SK-N-SH (cell line): ENCODE results near the gene PLA2G4C. TPM values are rescaled to one million over a fixed set of nuclear protein-coding genes. Genes with fewer than 3 reads are reported as not detected.

Experiments
- CTCF ChIA-PET: fragments of 300-600, 350-600 bp; formaldehyde crosslinking; extraction: SDS; loops from one replicate; lab custom pipeline; 2021; lab: Yijun Ruan, JAX
- POLR2A ChIA-PET: fragments of 350-600 bp; sonication (Branson Sonifier 250); formaldehyde crosslinking; extraction: SDS; loops from one replicate; lab custom pipeline; 2020; ENCODE audit warnings: antibody characterized with exemption, inconsistent platforms; lab: Yijun Ruan, JAX
- DNase-seq: peaks from one replicate; pipeline ENCODE4 v3.0.0; 2012
- H2AFZ ChIP-seq: fragments of 200-600 bp; sonication (generic); 2 replicates; pipeline ENCODE4 v1.8.1; 2016; ENCODE audit warnings: antibody characterized with exemption, mild to moderate bottlenecking, low read depth
- H3F3A ChIP-seq: fragments of 200-600 bp; sonication (generic); replicated peaks from 2 replicates; pipeline ENCODE3; 2016; ENCODE audit warnings: antibody characterized with exemption, mild to moderate bottlenecking; ENCODE audit not compliant: insufficient read depth
- H3K27ac ChIP-seq, 2 experiments: fragments of 200-500 bp in 1 of 2; fragments of 200-600 bp in 1 of 2; sonication (Bioruptor generic) in 1 of 2; sonication (generic), shearing (Covaris generic) in 1 of 2; 2 replicates each; pipeline versions ENCODE4 v1.5.1 to v1.6.1; 2014 to 2016; ENCODE audit warnings: low read depth in 2 of 2, inconsistent platforms in 1 of 2, low read length in 1 of 2, mild to moderate bottlenecking in 1 of 2, mixed read lengths in 1 of 2
- H3K27me3 ChIP-seq: fragments of 200-600 bp; sonication (generic), shearing (Covaris generic); 2 replicates; pipeline ENCODE4 v1.6.1; 2016; ENCODE audit warnings: mixed run types; ENCODE audit not compliant: insufficient read depth
- H3K36me3 ChIP-seq, 2 experiments: fragments of 200-500 bp in 1 of 2; fragments of 200-600 bp in 1 of 2; sonication (Bioruptor generic) in 1 of 2; sonication (generic) in 1 of 2; replicated peaks in 1 of 2; 2 replicates each; pipeline versions ENCODE3 to v1.5.1; 2014 to 2016; ENCODE audit warnings: low read length in 1 of 2, mild to moderate bottlenecking in 1 of 2; ENCODE audit not compliant: insufficient read depth in 2 of 2, control insufficient read depth in 1 of 2
- H3K4me1 ChIP-seq, 2 experiments: fragments of 200-500 bp in 1 of 2; fragments of 200-600 bp in 1 of 2; sonication (Bioruptor generic) in 1 of 2; sonication (generic), shearing (Covaris generic) in 1 of 2; 2 replicates each; pipeline versions ENCODE4 v1.5.1 to v1.6.1; 2014 to 2016; ENCODE audit warnings: low read depth in 1 of 2, low read length in 1 of 2, mixed run types in 1 of 2; ENCODE audit not compliant: insufficient read depth in 2 of 2, control insufficient read depth in 1 of 2
- H3K4me2 ChIP-seq: fragments of 200-600 bp; sonication (generic), shearing (Covaris generic); 2 replicates; pipeline ENCODE4 v1.6.1; 2017; ENCODE audit warnings: mixed run types
- H3K4me3 ChIP-seq, 2 experiments: fragments of 200-500 bp in 1 of 2; fragments of 200-600 bp in 1 of 2; sonication (Bioruptor generic) in 1 of 2; sonication (generic), shearing (Covaris generic) in 1 of 2; 2 replicates each; pipeline versions ENCODE4 v1.5.1 to v1.8.1; 2014 to 2016; ENCODE audit warnings: low read depth in 2 of 2, inconsistent platforms in 1 of 2, low read length in 1 of 2, mild to moderate bottlenecking in 1 of 2, mixed read lengths in 1 of 2, moderate library complexity in 1 of 2
- H3K79me2 ChIP-seq: fragments of 200-600 bp; sonication (generic); 2 replicates; pipeline ENCODE4 v1.8.1; 2017; ENCODE audit warnings: mild to moderate bottlenecking; ENCODE audit not compliant: insufficient read depth
- H3K9ac ChIP-seq: fragments of 200-600 bp; sonication (generic); 2 replicates; pipeline ENCODE4 v1.6.1; 2017; ENCODE audit warnings: mixed run types
- H3K9me2 ChIP-seq: fragments of 200-600 bp; sonication (generic); 2 replicates; pipeline ENCODE4 v1.6.1; 2017; ENCODE audit warnings: mixed run types
- H3K9me3 ChIP-seq: fragments of 200-600 bp; sonication (generic); 2 replicates; pipeline ENCODE4 v1.6.1; 2017; ENCODE audit warnings: mixed run types, mild to moderate bottlenecking, moderate library complexity
- H4K20me1 ChIP-seq: fragments of 200-600 bp; sonication (generic); 2 replicates; pipeline ENCODE4 v1.6.1; 2017; ENCODE audit warnings: mild to moderate bottlenecking, mixed run types; ENCODE audit not compliant: insufficient read depth
- CHD2 ChIP-seq: fragments of 150-350 bp; IDR thresholded peaks from 2 replicates; pipeline ENCODE4 v1.6.1; 2018; ENCODE audit warnings: low read length; ENCODE audit not compliant: partially characterized antibody
- CTCF ChIP-seq: fragments of 200-600 bp; sonication (generic); IDR thresholded peaks from 2 replicates; pipeline ENCODE4 v1.6.1; 2017; ENCODE audit warnings: antibody characterized with exemption, mild to moderate bottlenecking, moderate library complexity
- ELF1 ChIP-seq: IDR thresholded peaks from 2 replicates; pipeline ENCODE4 v1.4.0; 2012
- EP300 ChIP-seq, 2 experiments: IDR thresholded peaks; 2 replicates each; pipeline versions ENCODE4 v1.4.0 to v1.6.1; 2012; ENCODE audit warnings: borderline replicate concordance in 1 of 2, low read depth in 1 of 2, low read length in 1 of 2
- EZH2phosphoT487 ChIP-seq: fragments of 200-600 bp; sonication (generic); IDR thresholded peaks from 2 replicates; pipeline ENCODE4 v1.6.1; 2017; ENCODE audit warnings: low read depth, mixed run types, mild to moderate bottlenecking, antibody characterized with exemption, moderate library complexity, borderline replicate concordance
- MAX ChIP-seq: IDR thresholded peaks from 2 replicates; pipeline ENCODE4 v1.4.0; 2012; ENCODE audit warnings: low read depth
- MEF2A ChIP-seq: IDR thresholded peaks from 2 replicates; pipeline ENCODE4 v1.4.0; 2012; ENCODE audit warnings: low read depth, borderline replicate concordance
- MXI1 ChIP-seq: IDR thresholded peaks from 2 replicates; pipeline ENCODE4 v1.6.1; 2012; ENCODE audit warnings: mild to moderate bottlenecking, low read depth, low read length, improper control_type of control experiment
- NRF1 ChIP-seq: IDR thresholded peaks from 2 replicates; pipeline ENCODE4 v1.6.1; 2012; ENCODE audit warnings: low read depth, mild to moderate bottlenecking, low read length
- PBX3 ChIP-seq: IDR thresholded peaks from 2 replicates; pipeline ENCODE4; 2012
- POLR2AphosphoS5 ChIP-seq: IDR thresholded peaks from 2 replicates; pipeline ENCODE4 v1.6.1; 2012; ENCODE audit warnings: low read depth, low read length
- RCOR1 ChIP-seq: fragments of 150-350 bp; IDR thresholded peaks from 2 replicates; pipeline ENCODE4 v1.6.1; 2017; ENCODE audit warnings: antibody characterized with exemption, low read length
- SIN3A ChIP-seq: IDR thresholded peaks from 2 replicates; pipeline ENCODE4 v1.6.1; 2012; ENCODE audit warnings: low read depth, mild to moderate bottlenecking, low read length, moderate library complexity, borderline replicate concordance
- SMC3 ChIP-seq: IDR thresholded peaks from 2 replicates; pipeline ENCODE4 v1.6.1; 2012; ENCODE audit warnings: low read depth, low read length, improper control_type of control experiment
- TEAD4 ChIP-seq: IDR thresholded peaks from 2 replicates; pipeline ENCODE4 v1.4.0; 2012; ENCODE audit warnings: mild to moderate bottlenecking, borderline replicate concordance; ENCODE audit not compliant: insufficient read depth
- USF1 ChIP-seq: IDR thresholded peaks from 2 replicates; pipeline ENCODE4 v1.4.0; 2012; ENCODE audit warnings: low read depth, borderline replicate concordance
- USF2 ChIP-seq: fragments of 150-350 bp; IDR thresholded peaks from 2 replicates; pipeline ENCODE4 v1.6.1; 2017; ENCODE audit warnings: antibody characterized with exemption, low read length, low read depth, borderline replicate concordance
- YY1 ChIP-seq: IDR thresholded peaks from 2 replicates; pipeline ENCODE4 v1.4.0; 2012; ENCODE audit warnings: low read depth, mild to moderate bottlenecking
- ZBTB33 ChIP-seq: IDR thresholded peaks from 2 replicates; pipeline ENCODE4 v1.4.0; 2012; ENCODE audit warnings: low read depth, borderline replicate concordance
- WGBS: methylation state at CpG from one replicate; pipeline ENCODE4 v1.1.6; 2017; ENCODE audit warnings: low lambda C conversion rate; 5-methylcytosine and 5-hydroxymethylcytosine counted together
- polyA plus RNA-seq, 3 experiments: library from polyadenylated mRNA; depleted of rRNA; stranded (reverse); fragments of >200 nt; gene quantifications; 2 replicates each; pipeline ENCODE4 v1.2.3, GENCODE V29; 2012

Gene PLA2G4C
- polyA plus RNA-seq, 1 of the 3 experiments (the other 2 are of a cell fraction), result 6.1 TPM

- Histone ChIP-seq H3K4me3 (no peak overlapping the region), H3K9me3 (no peaks in the 10 kb centered on the region), H3K9ac (no peak overlapping the region), H3K9me2 (no peaks in the 10 kb centered on the region), H3K4me1 (no peaks in the 10 kb centered on the region; a peak in 1 of 4 replicates), H3K27ac (no peak overlapping the region), H2AFZ (no peak overlapping the region), H4K20me1 (no peaks in the 10 kb centered on the region), H3K4me2 (no peak overlapping the region), H3K36me3 (peaks cover 5 to 13% of the 10 kb centered on the region in 2 experiments), H3F3A (no peaks in the 10 kb centered on the region), H3K27me3 (no peaks in the 10 kb centered on the region), H3K79me2 (no peaks in the 10 kb centered on the region)
- 93% methylated on average over 10 of the region's 12 CpGs for whole genome bisulfite sequencing
- no peak for DNase-seq
- ChIA-PET CTCF (interaction anchor here (1.5 kb wide), 1 partner anchor 15 kb away, joined by 3 read pairs; no protein-coding TSS in a partner anchor), POLR2A (no interaction called here)
- no peak for TF ChIP-seq CHD2
- no peak for TF ChIP-seq USF1
- TF ChIP-seq MEF2A, result no peak
- TF ChIP-seq YY1, result no peak
- no peak for TF ChIP-seq MAX
- TF ChIP-seq ZBTB33, result no peak
- no peak for TF ChIP-seq ELF1
- no peak for TF ChIP-seq CTCF
- TF ChIP-seq RCOR1, result no peak
- no peak for TF ChIP-seq MXI1
- no peak for TF ChIP-seq EP300 (IDR thresholded peaks at IDR 0.05; ENCODE audit: borderline replicate concordance in 1 of 2, low read depth in 1 of 2, low read length in 1 of 2)
- no peak for TF ChIP-seq EZH2phosphoT487
- TF ChIP-seq USF2, result no peak
- TF ChIP-seq PBX3, result no peak
- no peak for TF ChIP-seq NRF1
- no peak for TF ChIP-seq TEAD4
- no peak for TF ChIP-seq SIN3A
- no peak for TF ChIP-seq SMC3
- no peak for TF ChIP-seq POLR2AphosphoS5
Observed at GRCh38 chr19:48117515-48118130, 7.0 kb upstream of the PLA2G4C start.
